HG02588 (cell line): ENCODE measurements around the gene ENKUR.
"Not testable (repeated sequence)": the region's sequence is repeated elsewhere in the genome, so short reads cannot be mapped to it uniquely, and the experiment has no call there.

Source experiments
- ATAC-seq: cut with Tn5 transposase; IDR thresholded peaks from one replicate; pipeline ENCODE4 v1.9.1; 2021; ENCODE audit warnings: mild to moderate bottlenecking, moderate library complexity; ENCODE audit not compliant: unreplicated experiment

ENKUR gene

DNA sequence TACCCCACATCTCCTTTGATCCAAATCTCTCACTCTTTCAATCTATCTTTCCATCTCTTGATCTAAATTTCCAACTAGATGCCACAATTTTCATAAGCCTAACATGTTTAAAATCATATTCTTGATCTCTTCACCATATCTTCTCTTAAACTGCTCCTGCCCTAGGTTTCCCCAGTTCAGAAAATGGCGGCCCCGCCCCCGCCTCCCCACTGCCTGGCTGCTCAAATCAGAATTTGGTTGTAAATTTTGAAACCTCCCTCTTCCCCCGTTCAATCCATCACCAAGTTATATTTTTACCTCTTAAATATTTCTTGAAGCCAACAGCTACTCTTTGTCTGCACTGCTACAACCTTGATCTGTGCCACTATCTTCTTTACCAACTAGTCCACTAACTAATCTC is 36.3 kb downstream of the ENKUR start:
- ATAC-seq: no peak

DNA sequence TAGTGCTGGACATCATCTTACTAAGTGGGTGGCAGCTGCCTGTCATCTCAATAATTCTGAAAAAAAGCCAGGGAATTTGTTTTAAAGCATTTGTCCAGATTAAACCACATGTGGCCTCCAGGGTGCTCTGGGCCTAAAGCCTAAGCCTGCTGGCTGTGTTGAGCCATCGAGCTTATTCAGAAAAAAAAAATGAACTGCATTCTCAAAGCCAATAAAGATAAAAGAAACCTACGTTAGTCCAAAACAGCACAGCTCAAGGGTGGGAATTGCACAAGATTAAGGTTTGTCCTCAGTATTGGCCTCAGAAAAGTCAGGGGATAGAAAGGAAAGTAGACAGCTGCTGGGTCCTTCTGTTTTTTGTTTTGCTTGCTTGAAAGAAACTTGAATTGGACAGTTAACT is 41.0 kb downstream of the ENKUR start:
- no peak for ATAC-seq

DNA sequence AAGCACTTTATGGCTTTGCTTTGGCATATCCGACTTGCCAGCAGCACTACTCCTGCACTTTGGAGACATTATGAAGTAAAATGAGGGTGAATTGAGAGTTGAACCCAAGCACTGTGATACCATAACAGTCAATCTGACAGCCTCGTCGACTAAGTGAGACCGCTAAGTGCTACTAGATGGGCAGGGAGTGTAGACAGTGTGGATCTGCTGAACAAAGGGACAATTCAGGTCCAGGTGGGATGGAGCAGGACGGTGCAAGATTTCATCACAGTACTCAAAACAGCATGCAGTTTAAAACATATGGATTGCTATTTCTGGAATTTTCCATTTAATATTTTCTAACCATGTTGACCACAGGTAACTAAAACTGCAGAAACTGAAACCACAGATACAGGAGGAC is 42.8 kb downstream of the ENKUR start:
- ATAC-seq: no peak

DNA sequence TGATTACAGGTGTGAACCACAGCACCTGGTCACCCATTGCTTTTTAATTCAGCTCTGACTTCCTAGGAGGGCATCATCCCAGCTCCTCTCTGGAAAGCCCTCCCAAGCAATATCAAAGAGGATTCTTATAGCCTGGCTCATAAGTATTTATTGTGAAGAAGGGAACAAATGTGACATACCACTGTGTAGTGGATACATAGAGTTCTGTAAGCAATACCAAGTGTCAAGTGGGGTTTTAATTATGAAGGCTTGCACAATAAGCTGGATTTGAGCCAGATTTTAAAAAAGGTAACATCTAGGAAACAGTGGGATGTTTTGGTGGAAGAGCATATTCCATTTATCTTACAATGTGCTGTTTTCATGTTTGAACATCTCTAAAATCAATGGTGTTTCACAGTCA is 44.6 kb downstream of the ENKUR start:
- ATAC-seq: no peak

DNA sequence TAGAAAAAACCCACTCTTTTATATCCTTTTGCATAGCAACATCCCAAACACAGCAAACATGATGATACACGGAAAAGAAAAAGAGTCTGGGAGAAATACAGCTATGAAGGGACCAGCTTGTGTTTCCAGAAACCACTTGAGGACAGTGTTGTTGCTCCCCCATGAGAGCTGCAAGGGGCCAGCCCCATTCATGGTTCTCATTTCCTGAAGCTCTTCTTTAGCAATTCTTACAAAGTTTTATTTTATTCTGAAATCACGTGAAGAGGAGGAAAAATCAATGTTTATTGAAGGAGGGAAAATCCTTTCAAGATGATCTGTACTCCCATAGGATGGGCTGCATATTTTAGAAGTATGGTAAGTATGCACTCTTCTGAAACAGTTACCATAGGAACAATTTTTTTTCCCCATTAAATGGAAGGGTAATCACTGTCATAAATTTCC is 46.1 kb downstream of the ENKUR start:
- ATAC-seq: no peak

DNA sequence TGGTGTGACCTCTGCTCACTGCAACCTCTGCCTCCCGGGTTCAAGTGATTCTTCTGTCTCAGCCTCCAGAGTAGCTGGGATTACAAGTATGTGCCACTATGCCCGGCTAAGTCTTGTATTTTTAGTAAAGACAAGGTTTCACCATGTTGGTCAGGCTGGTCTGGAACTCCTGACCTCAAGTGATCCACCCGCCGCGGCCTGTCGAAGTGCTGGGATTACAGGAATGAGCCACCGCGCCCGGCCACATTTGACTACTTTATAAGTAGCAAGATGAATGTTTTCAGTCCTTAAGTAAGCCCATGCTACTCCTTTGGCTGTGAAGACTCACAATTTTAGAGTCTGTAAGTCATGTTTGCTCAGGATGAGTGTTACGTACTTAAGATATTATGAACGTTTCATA is 47.0 kb downstream of the ENKUR start:
- ATAC-seq: not testable (repeated sequence)

DNA sequence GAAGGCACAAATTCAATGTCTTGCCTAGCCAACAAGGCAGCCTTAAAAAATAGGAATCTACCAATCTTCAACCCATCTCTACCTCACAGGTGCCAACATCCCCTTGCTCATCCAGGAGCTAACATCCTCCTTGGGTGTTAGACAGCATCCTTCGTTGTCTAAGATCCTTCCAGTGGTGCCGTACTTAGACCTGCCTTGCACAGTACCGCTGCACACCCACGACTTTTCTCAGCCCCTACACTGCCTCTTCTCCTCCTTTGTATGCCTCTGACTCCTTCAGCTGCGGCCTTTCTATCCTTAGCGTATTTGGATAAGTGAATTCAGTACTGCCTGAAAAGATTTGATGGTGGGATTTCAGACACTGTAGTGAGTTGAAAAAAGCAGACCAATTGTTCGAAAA is 47.6 kb downstream of the ENKUR start:
- no peak for ATAC-seq

DNA sequence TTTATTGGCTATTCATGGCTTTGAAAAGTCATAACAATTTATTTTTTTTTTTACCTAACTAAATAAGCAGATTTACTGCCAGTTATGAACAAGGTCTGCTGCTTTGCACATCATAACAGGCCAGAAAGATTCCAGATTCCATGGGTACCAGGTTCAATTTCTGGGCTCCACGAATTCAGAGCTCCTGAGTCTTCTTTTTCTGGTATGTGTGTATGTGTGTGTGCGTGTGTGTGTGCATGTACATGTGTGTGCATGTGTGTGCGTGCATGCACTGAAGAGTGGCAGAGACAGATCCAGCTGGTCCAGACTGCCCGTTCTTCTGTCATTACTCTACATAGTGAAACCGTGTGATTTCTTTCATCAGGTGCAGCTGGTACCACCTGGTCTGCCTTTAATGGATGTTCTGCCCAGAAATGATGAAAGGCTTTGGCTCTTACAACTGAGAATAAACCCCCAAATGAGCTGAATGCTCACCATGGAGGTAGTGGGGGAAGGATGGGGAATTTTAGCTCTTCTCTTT is 48.9 kb downstream of the ENKUR start:
- ATAC-seq: no peak

DNA sequence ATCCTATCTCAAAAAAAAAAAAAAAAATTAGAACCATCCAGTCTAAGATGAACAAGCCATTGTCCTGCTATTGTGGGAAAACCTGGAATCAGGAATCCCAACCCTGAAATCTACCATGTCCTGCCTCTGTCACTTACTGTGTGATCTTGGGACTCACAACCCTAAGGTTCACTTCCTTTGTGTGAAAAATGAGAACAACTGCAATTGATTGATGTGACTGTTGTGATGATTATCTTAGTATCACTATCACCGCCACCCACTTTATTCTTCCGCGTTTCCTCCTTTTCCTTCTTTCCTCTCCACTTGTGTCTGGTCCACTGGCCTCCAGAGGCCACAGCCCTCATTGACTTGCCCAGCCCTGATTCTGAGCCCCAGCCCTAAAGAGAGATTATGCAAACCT is 50.9 kb downstream of the ENKUR start:
- no peak for ATAC-seq

DNA sequence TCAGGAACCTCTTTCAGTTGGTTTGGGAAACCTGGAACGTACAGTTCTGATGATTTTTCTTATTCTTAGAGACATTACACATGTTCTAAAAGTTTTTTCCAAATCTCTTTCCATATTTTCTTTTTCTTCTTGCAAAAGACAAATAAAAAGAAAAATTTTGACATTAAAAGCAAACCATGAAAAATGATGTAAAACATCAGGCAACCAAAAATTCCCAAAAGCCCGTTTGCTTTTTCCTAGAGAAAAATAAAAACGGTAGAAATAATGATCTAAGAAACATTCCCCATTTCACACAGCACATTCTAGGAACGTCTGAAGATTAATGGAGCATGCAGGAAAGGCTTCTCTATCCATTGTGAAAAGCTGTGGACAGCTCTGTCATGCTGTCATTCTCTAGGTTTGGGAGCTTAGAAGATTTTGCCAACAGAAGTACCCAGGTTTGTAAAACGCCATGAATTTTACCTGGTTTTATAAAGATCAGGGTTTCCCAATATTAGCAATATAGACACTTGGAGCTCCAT is 52.4 kb downstream of the ENKUR start:
- ATAC-seq: no peak

DNA sequence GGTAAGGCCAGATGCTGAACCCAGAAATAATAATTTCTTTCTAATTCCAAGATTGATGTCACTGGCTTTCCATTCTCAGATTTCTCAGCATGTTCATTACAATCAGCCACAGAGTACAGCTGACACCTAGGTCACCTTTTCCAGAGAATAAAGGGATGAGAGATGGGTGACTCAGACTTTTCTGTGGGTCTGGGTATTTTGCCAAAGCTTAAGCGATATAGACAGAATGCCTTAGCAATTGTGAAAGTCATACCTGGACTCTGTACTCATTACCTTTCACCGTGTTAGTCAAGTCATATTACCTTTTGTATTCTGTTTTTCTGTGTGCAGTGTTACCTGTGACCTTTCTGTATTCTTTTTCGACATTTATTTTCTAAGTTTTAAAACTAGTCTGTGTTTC is 53.0 kb downstream of the ENKUR start:
- ATAC-seq: no peak

DNA sequence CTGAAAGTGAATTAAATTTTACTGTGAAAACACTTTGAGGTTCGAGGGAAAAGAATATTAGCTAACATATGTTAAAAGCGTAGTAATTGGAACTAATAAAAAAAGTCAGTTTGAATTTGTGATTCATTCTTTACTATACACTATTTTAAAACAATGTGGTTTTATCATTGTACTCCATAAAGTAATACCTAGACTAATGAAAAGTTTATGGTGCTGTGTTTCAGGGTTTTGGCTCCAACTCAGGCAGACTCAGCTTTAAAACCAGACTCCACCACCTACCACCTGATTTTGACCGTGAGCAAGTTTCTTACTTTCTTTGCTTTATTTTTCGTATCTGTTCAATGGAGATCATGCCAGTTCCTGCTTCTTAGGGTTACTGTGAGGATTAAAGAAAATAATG is 54.4 kb downstream of the ENKUR start:
- no peak for ATAC-seq

DNA sequence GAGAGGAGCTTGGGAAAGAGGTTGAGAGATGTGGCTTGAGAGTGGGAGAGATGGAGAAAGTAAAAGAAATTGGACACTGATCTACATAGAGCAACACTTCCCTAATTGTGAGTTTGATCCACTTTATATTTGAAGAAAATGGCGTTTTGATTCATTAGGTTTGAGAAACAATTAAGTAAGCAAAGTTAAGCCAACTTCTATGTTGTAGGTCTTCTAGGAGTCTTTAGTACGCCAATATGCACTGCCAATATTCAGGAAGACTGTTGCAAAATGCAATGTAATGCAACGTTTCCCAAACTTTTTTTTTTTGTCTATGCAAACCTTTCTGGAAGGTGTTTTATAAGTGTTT is 56.6 kb downstream of the ENKUR start:
- no peak for ATAC-seq

DNA sequence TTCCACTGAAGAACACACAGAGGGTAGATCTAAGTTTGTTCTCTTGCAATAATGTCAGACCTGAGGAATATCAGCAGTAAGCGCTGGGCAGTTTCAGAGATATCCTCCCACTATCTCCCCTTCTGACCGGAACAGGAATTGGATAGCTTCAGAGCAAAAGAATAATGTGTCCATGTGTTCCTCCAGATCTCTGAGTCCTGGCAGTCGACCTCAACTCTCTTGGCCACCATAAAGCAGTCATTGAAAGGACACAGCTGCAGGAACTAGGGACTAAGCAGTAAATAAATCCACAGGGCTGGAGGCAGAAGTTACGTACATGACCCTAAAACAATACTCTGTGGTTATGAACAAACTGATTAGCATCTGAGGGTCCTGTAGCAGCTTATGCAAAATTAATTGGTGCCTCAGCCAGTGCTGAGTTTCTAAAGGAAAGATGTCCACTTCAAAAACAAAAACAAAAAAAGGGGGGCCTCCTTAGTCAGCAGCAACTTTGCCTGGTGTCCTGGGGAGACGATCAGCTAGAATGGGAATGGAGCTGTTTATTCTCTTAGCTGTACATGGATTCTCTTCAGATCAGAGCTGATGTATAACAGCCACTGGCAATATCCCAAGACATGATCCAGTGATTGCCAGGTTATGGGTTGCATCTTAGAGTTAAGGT is 57.1 kb downstream of the ENKUR start:
- ATAC-seq: no peak

DNA sequence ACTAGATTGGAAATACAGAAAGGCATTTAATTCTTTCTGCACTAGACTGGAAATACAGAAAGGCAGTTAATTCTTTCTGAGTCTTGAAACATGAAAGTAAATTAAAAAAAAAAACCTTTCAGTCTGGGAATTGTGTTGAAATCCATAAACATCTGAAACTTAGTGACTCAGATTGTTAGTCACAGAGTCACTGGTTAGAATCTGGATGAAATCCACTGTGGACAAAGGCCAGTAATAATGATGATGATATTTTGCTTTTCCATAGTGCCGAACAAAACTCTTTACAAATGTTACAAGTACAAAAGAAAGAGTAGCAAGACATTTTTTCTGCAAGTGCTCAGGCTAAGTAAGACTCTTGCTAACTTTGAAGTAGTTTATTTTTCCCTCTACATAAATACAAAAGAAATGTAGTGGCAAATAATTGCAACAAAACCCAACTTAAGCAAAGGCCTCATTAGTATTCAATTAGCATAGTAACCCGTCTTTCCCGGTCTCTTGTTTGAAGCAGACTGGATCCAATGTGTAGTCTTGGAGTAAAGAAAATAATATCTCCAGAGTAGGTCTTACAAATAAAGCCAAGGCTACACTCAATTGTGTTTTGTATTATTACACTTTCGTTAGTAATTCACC is 57.8 kb downstream of the ENKUR start:
- ATAC-seq: no peak

DNA sequence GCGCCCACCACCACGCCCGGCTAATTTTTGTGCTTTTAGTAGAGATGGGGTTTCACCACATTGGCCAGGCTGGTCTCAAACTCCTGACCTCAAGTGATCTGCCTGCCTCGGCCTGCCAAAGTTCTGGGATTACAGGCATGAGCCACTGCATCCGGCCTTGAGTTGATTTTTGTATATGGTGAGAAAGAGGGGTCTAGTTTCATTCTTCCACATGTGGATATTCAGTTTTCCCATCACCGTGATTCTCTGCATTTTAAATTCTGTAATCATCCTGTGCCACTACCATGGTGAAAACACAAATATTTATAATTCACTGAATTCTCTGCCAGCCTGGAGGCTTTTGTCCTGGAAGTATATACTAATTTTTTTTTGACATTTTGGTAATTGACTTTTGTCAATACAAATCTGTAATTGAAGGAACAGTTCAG is 58.3 kb downstream of the ENKUR start:
- ATAC-seq: not testable (repeated sequence)

DNA sequence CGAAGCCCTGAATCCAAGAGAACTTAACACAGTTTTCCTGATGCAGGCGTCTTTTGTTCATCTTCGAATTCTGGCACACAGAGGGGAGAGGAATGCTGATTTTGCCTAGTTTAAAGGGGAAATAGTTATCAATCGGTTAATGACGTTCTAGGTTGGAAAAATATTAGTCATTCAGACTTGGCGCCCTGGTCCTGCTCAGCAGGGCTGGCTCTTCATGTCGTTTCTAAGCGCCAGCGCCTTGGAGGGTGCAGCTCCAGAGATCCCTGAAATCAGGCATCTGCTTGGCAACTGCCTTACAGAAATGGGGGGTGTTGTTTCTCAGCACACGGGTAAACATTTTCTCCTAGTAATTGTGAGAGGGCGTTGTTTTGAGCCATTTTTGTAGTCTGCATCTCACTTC is 62.3 kb downstream of the ENKUR start:
- no peak for ATAC-seq

DNA sequence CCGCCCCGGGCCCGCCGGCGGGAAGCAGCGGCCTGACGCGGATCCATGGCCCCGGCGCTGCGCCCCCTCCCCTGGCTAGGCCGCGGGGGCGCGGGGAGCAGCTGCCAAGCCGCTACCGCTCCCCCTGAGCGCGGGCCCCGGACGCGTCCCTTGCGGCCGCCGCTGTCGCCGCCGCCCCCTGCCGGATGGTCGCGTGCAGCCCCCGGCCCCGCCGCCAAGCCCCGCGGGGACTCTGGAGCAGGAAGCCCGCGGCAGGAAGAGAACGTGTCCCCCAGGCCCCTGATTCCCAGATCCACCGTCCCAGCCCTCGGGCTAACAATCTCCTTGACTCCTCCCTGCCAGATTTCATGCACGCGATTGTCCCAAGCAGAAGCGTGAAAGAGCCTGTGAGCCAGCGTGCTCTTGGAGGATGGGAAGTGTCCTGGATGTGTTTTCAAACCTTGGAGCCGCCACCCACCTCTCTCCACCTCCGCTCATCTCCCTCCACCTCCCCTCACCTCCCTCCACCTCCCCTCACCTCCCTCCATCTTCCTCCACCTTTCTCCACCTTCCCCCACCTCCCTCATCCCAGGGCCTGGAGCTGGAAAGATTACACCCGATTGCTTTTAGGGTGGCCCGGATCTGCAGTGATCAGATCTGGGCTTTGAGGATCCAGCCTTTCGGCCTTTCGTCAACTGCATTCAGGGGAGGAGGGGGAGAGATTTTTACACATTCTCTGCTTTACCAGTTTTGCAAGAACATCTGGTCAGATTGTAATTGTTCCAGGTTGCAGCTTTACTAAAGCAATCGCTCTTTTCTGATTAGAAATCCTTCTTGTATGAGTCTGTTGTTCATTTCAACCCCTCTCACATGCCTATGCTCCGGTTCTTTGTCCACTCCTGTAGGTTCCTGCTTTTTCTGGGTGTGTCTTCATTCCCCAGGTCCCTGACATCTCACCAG is 63.0 kb downstream of the ENKUR start:
- peak; percentile 73 for ATAC-seq

DNA sequence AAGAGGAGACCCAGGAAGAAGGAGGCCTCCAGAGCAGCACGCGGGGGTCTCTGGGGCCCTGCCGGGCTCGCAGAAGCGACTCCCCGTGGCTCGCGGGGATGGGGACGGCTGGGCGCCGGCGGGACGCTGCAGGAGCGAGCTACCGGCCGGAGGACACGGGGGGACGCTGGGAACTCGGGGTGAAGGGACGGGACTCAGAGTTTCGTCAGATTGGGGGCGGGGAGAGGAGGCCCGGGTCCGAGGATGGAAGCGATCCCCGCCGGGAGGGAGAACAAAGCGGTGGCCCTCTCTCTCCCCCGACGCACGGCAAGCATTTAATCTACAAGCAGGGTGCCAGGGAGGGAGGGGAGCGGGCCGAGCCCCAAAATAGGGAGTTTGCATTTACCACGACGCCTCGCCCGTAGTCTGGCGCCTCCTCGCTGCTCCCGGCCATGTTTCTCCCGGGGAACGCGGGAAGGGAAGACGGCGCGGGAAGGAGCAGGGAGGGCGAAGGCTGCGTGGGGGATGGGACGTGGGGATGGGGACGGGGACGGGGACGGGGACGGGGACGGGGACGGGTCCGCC is 63.7 kb downstream of the ENKUR start, which contains the start of gene PRTFDC1:
TSS of gene PRTFDC1 (minus strand) at position 464 of the 564 bp plus-strand sequence. CDS start at position 433, 31 bp downstream.
- peak; percentile 31 for ATAC-seq

DNA sequence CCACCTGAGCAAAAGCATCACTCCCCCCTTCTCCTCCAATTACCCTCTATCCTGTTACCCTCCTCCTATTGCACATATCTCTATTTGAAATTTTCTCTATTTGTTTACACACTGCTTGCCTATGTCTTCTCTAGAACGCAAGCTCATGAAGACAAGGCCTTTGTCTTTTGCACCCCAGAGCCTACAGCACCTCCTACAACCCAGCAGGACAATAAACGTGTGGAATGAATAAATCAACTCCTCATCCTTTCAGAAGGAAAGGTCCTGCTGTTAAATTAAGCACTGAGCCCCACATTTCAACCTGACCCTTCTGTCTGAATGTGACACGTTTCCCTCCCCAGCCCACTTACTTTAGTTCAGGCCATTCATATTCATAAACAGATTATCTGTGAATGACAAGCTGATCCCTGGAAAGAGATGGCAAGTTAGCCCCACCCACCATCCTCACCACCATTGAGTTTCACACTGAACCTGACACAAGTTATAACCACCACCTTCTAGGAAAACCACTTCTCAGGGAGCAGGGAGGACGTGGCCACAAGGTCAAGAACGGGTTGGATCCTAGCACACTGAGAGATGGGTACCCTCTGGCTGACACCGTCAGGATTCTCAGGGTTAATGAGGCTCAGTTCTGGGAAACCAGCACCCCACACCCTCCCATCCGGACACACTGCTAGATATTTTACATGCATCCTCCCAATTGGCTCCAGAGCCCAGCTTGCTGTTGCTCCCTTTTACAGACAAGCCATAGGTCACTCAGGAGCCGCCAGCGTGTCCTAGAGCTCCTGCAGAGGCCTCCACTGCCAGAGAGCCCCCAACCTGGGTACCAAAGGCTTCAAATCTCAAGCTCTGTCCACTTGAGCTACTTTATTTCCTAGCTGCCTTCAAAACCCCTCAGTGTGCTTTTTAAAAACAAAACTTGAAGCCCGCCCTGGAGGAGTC is 64.5 kb downstream of the ENKUR start:
- peak; percentile 3 for ATAC-seq
